GM21723 (cell line): Measurements from ENCODE around the gene CD7.
"Not testable (repeated sequence)": the region's sequence is repeated elsewhere in the genome, so short reads cannot be mapped to it uniquely, and the experiment has no call there.

ENCODE experiments used
- ATAC-seq: cut with Tn5 transposase; IDR thresholded peaks from one replicate; pipeline ENCODE4 v1.9.1; 2021; ENCODE audit warnings: mild to moderate bottlenecking, moderate library complexity; ENCODE audit not compliant: unreplicated experiment

Gene CD7

DNA sequence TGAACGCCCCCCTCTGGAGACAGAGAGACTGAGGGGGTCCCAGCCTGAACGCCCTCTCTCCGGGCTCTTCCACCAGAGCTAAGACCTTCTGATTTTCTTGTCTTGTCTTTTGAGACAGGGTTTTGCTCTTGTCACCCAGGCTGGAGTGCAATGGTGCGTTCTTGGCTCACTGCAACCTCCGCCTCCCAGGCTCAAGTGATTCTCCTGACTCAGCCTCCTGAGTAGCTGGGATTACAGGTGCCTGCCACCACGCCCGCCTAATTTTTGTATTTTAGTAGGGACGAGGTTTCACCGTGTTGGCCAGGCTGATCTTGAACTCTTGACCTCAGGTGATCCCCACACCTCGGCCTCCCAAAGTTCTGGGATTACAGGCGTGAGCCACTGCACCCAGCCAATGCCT is 30.6 kb upstream of the CD7 start:
- not testable (repeated sequence) for ATAC-seq

DNA sequence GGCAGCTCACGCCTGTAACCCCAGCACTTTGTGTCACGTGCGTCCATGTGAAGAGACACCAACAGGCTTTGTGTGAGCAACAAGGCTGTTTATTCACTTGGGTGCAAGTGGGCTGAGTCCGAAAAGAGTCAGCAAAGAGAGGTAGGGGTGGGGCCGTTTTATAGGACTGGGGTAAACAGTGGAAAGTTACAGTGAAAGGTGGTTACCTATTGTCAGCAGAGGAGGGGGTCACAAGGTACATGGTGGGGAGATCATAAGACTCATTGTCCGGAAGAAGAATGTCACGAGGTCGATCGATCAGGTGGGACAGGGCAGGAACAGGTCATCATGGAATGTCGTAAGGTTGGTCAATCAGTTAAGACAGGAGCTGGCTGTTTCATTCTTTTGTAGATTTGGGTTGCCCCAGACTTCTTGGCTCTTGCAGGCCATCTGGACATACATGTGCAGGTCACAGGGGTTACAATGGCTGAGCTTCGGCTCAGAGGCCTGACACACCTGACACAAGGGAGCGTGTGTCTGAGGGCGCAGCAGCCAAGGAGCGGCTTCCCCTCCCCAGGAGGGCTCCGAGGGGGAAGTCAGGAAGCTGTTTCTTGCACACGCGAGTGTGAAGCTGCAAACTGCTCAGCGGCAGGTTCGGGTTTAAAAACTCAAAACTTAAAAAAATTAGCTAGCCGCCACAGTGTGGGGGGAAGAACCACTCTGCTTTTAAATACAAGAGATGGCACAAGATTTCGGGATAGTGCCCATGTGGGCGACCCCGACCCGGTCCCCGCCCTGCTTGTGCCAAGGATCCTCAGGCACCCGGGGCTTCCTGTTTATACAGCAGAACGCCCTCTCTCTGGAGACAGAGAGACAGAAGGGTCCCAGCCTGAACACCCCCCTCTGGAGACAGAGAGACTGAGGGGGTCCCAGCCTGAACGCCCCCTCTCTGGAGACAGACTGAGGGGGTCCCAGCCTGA is 29.2 kb upstream of the CD7 start:
- no peak for ATAC-seq

DNA sequence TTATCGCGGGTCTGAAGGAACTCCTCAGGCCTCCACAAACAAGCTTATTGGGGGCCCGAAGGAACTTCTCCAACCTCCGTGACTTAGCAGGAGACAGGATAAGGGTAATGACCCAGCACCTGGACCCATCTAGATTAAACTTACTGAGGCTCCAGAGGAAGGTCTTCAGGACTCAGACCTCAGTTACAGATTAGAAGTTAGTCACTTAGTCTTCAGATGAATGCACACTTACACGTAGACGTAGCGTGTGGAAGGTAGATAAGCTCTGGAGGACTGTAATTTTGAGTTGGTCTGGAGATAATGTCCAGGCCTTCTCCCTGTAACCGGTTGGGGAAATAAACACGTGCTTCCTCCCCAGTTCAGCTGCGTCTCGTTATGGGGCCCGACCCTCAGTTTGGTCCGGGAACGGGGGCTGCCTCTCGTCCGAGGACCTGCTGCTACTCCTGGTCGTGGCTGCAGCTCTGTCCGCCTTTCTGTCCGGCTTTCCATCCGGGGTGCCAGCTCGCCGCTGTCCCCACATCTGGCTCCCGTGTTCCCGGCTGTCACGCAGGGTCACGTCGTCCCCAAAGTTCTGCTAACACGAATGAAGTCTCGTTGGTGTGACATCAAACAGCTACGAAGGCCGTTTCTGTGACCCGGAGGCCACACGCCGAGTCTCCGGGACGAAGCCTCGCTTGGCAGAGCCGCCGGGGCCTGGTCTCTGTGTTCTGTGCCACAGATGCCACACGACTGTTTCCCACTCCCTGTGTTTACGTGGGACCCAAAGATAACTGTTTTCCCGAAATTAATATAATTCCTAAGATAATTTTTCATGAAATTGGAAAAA is 28.0 kb upstream of the CD7 start:
- ATAC-seq: no peak

DNA sequence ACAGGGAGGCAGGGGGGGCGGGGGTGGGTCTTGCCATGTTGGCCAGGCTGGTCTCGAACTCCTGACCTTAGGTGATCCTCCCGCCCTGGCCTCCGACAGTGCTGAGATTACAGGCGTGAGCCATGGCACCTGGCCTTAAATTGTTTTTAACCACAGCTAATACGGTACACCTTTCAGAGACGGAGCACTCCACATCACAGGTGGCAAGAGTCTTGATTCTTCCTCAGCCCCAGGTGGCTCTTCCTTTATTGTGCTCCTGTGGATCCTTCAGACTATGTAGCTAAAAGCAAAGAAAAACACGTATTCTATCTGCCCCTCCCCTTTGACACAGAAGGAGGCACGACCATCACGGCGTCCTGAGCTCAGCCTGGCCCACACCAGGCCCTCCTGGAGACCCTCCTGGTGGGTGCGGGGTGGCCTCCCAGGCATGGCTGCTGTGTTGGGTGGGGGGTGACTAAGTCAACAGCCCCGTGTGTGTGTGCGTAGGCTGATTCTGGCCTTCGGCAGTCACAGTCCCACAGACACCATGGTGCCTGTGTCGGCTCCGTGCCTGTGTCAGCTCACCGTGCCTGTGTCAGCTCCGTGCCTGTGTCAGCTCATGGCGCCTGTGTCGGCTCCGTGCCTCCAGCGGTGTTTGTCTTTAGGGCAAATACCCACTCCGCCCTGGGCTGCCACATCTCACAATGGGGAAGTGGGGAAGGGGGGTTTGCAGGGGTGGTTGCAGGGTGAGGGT is 26.9 kb upstream of the CD7 start:
- ATAC-seq: no peak

DNA sequence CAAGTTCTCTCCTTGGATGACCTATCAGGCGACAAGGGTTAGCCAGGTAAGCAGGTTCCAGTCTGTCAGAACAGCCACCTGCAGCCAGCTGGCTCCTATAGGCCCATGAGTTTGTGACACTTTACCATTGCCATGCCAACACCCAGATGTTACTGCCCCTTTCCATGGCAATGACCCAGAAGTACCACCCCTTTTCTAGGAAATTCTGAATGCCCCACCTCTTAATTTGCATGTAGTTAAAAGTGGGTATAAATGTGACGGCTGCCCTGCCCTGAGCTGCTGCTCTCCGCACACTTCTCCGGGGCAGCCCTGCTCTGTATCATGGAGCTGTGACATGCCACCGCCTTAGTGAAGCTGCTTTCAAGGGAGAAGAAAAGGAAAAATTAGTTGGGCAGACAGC is 26.2 kb upstream of the CD7 start:
- ATAC-seq: no peak

DNA sequence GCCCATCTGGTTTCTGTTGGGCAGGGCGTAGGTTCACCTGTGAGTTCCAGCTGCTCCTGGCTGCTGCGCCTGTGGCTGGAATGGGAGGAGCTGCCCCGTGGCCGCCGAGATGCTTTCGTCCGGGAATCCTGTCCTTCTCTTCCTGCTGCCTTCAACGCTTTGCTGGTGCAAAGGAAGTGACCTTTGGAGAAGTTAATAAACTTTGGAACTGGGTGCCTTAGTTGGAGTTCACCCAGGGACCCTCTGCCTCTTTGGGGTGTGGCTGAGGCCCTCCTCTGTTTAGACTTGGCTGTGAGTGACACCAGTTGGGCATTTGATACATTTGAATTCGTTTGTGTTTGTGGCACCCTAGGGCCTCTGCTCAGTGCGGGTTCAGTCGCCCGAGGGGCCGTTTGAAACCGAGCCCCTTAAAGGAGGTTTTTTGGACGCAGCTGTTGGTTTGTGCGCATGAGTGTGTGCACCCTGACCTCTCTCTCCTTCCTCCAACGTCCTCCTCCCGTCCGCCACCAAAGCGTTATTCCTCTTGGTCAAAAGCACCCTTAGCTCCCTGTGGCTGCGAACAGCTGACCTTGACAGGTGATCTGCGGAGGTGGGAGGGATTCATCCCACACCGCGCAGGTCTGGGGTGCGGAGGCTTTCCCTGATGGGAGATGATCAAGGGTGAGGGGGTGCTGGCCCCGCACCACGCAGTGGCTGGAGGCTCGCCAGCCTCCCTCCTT is 25.1 kb upstream of the CD7 start:
- no peak for ATAC-seq

DNA sequence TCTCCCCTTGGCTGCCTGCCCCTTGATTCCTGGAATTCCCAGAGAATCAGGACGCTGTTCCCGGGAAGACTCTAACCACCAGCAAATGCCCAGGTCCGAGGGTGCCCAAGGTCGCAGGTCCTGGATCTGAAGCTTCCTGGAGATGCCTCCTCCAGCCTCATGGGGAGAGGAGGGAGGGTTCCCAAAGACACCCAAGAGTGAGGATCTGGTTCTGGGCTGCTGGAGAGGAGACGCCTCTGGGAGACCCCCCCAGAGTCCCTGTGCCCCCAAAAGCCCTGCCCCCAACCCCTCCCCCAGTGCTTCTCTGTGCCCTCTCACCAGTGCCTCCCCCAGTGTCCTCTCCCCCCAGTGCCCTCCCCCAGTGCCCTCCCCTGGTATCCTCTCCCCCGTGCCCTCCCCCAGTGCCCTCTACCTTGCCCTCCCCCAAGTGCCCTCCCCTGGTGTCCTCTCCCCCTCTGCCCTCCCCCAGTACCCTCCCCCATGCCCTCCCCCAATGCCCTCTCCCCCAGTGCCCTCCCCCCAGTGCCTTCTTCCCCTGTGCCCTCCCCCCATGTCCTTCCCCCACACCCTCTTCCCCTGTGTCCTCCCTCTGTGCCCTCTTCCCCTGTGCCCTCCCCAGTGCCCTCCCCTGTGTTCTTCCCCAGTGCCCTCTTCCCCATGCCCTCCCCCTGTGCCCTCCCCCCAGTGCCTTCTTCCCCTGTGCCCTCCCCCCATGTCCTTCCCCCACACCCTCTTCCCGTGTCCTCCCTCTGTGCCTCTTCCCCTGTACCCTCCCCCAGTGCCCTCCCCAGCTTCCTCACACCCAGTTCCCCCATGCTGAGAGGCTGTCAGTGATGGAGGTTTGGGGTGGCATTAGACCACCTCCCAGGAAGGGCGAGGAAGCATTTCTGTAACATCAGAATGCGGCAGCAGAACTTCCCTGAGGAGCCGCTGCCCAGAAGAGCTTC is 22.5 kb upstream of the CD7 start:
- no peak for ATAC-seq

DNA sequence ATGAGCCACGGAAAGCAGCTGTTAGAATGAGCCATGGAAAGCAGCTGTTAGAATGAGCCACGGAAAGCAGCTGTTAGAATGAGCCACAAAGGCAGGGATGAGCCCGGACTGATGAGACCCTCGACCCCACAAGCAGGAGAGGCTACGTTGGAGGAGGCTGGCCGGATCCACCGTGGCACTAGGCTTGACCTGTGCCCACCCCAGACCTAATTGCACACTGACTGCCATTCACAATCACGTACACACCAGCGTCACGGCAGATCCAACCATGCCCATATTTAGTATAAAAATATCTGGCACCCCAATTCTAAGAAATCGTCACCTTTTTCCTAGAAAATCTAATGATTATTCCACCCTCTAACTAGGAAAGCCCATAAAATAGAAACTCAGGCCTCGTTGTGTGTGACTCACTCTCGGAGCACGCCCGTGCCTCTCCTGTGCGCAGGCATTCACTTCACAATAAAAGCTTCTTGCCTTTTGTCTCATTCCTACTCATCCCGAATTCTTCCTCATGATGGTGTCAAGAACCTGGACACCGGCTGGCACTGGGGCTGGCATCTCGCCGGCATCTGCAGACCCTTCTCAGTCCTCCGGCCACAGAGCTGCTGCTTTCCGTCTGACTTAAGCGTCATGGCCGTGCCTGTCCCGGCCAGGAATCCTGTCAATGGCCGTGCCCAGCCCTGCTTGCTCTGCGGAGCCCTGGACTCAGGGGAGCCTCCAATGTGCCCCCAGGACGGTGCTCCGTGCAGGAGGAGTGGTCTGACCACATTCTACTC is 21.6 kb upstream of the CD7 start:
- no peak for ATAC-seq

DNA sequence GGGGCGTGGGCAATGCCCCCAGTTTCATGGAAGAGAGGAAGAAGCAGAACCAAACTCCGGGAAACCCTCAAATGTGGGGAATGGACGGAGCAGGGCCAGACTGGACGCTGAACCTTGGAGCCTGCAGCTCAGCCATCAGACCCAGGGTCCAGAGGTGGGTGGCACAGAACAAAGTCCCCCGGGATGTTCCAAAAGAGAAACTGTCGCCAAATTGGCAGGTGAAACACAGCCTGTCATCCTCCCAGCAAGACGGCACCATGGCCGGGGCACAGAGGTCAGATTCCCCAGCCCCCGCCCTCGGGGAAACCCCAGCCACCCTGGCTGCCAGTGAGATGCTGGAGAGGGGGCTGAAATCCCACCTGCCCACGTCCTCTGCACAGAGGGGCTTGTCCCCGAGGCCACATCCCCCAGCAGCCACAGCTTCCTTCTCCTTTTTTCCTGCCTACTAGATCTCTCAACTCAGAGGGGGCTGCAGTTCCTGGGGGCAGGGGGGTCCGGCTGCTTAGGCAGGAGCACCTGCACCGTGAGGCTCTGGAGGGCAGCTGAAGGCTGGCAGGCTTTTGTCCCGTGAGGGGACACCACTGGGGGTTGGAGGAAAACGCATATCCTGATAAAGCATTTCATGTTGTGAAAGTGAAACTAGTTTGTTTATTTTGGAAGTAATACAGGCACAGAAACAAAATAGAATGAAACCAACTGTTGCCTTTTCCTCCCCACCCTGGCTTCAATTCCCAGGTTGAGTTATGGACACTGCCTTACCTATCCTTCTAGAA is 17.4 kb upstream of the CD7 start:
- no peak for ATAC-seq

DNA sequence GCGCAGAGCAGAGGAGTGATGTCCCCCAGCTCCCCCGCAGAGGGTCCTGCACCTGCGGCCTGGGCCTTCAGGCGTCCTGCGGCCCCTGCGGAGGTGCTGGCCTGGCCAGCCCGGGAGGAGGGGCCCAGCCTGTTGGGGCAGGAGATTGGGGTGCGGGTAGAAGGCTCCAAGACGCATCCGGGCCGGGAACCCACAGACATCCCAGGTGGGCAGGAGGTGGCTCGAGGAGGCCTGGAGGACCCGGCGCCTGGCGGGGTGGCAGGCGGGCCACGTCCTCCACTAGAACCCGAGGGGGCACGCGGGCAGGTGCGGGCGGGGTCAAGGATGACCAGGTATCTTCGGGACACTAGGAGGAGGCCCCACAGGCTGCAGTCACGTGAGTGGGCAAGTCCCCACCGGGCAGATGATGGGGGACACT is 16.8 kb upstream of the CD7 start:
- ATAC-seq: no peak

DNA sequence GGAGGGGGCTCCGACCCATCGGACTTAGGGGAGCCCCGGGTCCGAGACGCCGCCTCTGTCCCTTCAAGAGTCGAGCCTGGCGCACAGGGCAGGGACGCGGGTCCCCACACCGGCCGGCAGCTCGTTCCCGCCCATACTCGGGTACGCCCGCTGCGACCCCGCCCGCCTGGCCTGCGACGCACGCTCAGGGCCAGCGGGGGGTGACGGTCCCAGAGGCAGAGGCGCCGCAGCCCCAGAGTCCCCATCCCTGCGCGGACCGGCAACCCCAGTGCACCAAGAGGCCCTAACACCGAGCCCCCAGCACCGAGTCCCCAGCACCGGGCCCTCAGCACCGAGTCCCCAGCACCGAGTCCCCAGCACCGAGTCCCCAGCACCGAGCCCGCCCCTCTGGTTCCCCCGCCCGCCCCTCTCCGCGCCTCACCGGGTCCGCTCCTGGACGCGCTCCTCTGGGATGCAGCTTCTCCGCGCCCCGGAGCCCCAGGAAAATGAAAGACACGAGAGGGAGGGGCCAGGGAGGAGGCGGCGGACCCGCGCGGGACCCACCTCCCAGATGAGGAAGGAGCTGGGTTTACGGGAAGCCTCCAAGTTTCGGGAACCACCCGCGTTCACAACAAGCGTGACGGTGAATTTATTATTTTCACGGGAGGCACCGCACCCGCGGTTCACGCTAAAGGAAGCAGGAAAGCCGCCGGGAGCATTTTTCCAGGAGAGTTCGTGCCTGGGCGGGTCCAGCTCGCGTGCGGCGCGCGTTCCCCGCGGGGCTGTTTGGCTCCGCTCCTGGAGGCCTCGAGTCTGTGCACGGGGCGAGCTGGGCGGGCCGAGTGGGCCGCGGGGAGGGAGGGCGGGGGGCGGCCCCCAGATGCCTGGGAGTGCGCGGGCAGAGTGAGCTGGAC is 16.1 kb upstream of the CD7 start, which contains the start of gene SECTM1:
TSS of gene SECTM1 (minus strand) at position 488 of the 893 bp plus-strand sequence. CDS start 6,526 bp downstream, outside the sequence.
- ATAC-seq: no peak

DNA sequence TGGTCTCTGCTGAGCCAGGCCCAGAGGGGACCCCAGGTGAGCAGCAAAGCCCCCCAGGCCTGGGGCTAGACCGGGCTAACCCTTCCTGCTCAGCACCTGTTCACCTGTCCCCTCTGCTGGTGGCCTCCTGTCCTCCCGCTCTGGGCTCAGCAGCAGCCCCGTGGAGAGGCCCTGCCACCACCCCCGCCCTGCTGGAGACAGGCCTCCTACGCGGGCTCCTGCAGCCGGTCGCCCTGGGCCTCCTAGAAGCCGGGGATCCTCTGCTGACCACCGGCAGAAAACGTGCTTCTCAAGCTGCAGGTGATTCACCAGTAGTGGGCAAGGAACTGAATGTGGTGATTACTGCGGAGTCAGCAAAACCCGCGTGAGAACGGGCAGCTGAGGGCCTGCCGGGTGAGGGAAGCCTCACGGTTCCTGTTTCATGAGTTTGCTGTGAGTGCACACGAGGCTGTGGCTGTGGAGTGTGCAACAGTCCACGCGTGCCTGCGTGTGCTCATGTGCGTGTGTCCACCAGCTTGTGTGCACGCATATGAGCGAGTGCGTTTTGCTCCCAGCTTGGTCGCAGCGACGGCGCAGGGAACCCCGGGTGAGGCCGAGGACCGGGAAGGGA is 15.4 kb upstream of the CD7 start:
- no peak for ATAC-seq

DNA sequence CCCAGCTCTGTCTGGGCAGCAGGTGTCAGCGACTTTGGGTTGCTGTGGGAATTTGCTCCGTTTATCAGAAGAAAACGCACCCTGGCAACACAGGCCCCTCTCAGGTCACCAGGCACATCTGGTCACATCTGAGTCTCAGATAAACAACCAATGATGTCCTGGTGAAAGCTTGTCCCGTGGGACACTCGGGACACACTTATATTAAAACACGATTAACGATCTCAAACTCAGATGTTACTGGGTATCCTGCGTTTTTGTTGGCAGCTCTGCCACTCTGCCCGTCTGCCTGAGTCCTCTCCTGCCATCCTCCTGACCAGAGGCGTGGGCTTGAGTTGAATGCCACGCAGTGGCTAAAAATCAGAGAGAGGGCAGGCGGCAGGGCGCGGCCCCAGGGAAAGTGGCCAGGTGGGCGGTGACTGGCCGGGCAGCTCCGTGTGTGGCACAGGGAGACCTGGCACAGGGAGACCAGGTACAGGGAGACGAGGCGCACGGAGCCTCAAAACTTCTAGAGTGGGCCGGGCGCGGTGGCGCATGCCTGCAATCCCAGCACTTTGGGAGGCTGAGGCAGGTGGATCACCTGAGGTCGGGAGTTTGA is 14.0 kb upstream of the CD7 start:
- no peak for ATAC-seq

DNA sequence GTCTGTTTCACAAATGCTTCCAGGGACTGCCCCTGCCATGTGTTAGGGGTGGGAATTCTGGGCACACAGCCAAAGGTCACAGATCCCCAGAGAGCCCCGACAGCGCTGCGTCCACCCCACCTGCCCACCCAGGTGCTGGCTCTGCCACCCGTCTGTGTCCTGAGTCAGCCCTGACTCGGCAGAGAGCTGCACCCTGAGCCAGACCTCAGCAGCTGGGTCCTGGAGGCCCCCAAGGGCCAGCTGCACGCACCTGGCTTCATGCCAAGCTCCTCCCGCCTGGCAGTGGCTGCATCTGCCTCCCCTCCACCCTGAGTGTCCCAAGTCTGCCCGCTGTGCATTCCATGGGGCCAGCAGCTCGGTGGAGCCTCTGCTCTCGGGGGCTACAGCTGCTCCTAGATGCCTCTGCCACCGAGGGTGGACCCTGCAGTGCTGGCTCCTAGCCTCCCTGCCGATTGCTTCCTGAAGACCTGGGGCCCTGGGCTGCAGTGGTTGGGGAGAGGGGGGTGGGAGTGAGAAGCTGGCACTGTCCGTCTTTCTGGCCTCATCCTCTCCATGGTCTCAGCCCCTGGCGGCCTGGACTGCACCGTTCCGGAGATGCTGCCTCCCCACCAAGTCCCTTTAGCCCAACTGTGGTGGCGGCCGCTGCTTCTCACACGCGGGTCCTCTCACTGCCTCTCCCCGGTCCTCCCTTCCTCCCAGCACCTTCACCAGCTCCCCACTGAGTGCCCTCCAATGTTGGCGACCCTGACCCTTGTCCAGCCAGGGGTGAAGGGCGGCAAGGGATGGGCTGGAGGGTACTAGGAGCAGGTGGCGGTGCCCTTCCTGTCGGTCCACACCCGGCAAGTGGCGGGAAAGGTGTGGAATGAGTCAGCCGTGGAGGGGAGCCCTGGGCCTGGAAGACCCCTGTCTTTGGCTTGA is 13.2 kb upstream of the CD7 start:
- no peak for ATAC-seq
